HepG2 (cell line): ENCODE measurements around the gene SLC19A1. TPM values are rescaled to one million over a fixed set of nuclear protein-coding genes. Genes with fewer than 3 reads are reported as not detected.

Source experiments
- ATAC-seq: fragments of 200-7000 bp; cut with Tn5 transposase; 3 replicates; pipeline ENCODE4 v1.9.1; 2020; ENCODE audit warnings: mild to moderate bottlenecking, moderate library complexity
- BruUV-seq: library from RNA; stranded (reverse); fragments of 400-500 nt; replicated peaks from 2 replicates; lab custom pipeline; 2021; lab: Mats Ljungman, UMichigan
- CTCF ChIA-PET: fragments of 300-600 bp; formaldehyde crosslinking; extraction: SDS; loops from one replicate; lab custom pipeline; 2021; ENCODE audit warnings: low total read pairs, inconsistent platforms, low intra/inter-chr PET ratio; lab: Yijun Ruan, JAX
- POLR2A ChIA-PET: fragments of 350-600 bp; sonication (Branson Sonifier 250); formaldehyde crosslinking; loops from one replicate; lab custom pipeline; 2020; ENCODE audit warnings: antibody characterized with exemption, inconsistent platforms; lab: Yijun Ruan, JAX
- DNase-seq: peaks from one replicate; pipeline ENCODE4 v3.0.0-alpha.2; 2015; ENCODE audit warnings: low spot score
- FAIRE-seq: peaks from 3 replicates; lab custom pipeline; 2011; peaks lifted over from hg19 to GRCh38; lab: Jason Lieb, UNC
- H2AFZ ChIP-seq: one replicate; pipeline ENCODE4 v1.6.1; 2011; ENCODE audit warnings: low read length, inconsistent platforms
- H3K27ac ChIP-seq: fragments of 300-600 bp; 3 replicates; pipeline ENCODE4 v1.8.0; 2011; ENCODE audit warnings: mixed run types, mild to moderate bottlenecking, mixed read lengths, low read length, inconsistent platforms; ENCODE audit not compliant: insufficient read depth; ENCODE audit errors: extremely low read length
- H3K27me3 ChIP-seq, 2 experiments: fragments of 200-600 bp in 1 of 2; 2 replicates in 1 of 2; 3 replicates in 1 of 2; pipeline versions ENCODE4 v1.6.0 to v1.8.0; 2011; ENCODE audit warnings: low read length in 2 of 2, mild to moderate bottlenecking in 2 of 2, moderate library complexity in 2 of 2, inconsistent platforms in 1 of 2; ENCODE audit not compliant: insufficient read depth in 2 of 2, control insufficient read depth in 1 of 2
- H3K36me3 ChIP-seq, 2 experiments: fragments of 200-600 bp in 1 of 2; replicated peaks in 1 of 2; 2 replicates in 1 of 2; 3 replicates in 1 of 2; pipeline versions ENCODE4 v1.5.1 to v1.8.0; 2011; ENCODE audit warnings: low read length in 2 of 2, inconsistent platforms in 1 of 2; ENCODE audit not compliant: insufficient read depth in 2 of 2, control insufficient read depth in 1 of 2
- H3K4me1 ChIP-seq: 2 replicates; pipeline ENCODE4 v1.5.1; 2012; ENCODE audit warnings: low read length, inconsistent platforms; ENCODE audit not compliant: insufficient read depth
- H3K4me2 ChIP-seq: 2 replicates; pipeline ENCODE4 v1.6.0; 2011; ENCODE audit warnings: low read depth, low read length, inconsistent platforms
- H3K4me3 ChIP-seq, 3 experiments: fragments of 200-600 bp in 1 of 3; sonication (generic), shearing (Covaris generic) in 1 of 3; replicated peaks in 1 of 3; 2 replicates each; pipeline ENCODE4 v1.5.1; 2011 to 2016; ENCODE audit warnings: low read length in 3 of 3, inconsistent platforms in 2 of 3, low read depth in 2 of 3, mild to moderate bottlenecking in 2 of 3, control low read depth in 1 of 3, mixed read lengths in 1 of 3; ENCODE audit not compliant: insufficient read depth in 1 of 3
- H3K79me2 ChIP-seq: one replicate; pipeline ENCODE4 v1.6.1; 2011; ENCODE audit warnings: low read length, inconsistent platforms; ENCODE audit not compliant: insufficient read depth
- H3K9ac ChIP-seq: 2 replicates; pipeline ENCODE4 v1.6.0; 2011; ENCODE audit warnings: mild to moderate bottlenecking, low read depth, low read length, inconsistent platforms; ENCODE audit not compliant: insufficient read depth
- H3K9me3 ChIP-seq: 2 replicates; pipeline ENCODE4 v1.5.1; 2012; ENCODE audit warnings: mild to moderate bottlenecking, low read length
- H4K20me1 ChIP-seq: 2 replicates; pipeline ENCODE4 v1.6.0; 2011; ENCODE audit warnings: inconsistent platforms, mild to moderate bottlenecking, low read length, moderate library complexity; ENCODE audit not compliant: insufficient read depth
- AGO2 ChIP-seq: fragments of 200-400 bp; formaldehyde crosslinking; optimal IDR thresholded peaks from 2 replicates; pipeline ENCODE3; 2017; ENCODE audit warnings: mild to moderate bottlenecking, low read depth, low read length, moderate library complexity
- ATF4 ChIP-seq, 2 experiments: fragments of 450-650 bp in 1 of 2; sonication (generic) in 1 of 2; formaldehyde crosslinking; IDR thresholded peaks; 2 replicates each; pipeline versions ENCODE4 v1.5.0 to v1.8.0; 2020 to 2022; ENCODE audit warnings: mild to moderate bottlenecking in 1 of 2, missing genetic modification reagents in 1 of 2
- RBFOX2 ChIP-seq: fragments of 200-400 bp; formaldehyde crosslinking; IDR thresholded peaks from 2 replicates; pipeline ENCODE4 v1.6.1; 2017; ENCODE audit warnings: low read depth, mild to moderate bottlenecking, low read length
- RBM22 ChIP-seq: fragments of 200-400 bp; formaldehyde crosslinking; optimal IDR thresholded peaks from 2 replicates; pipeline ENCODE3; 2017; ENCODE audit warnings: mild to moderate bottlenecking, low read length, moderate library complexity
- SCMH1 ChIP-seq: sonication (generic); formaldehyde crosslinking; IDR thresholded peaks from 2 replicates; pipeline ENCODE4 v1.9.0; 2021; ENCODE audit warnings: missing genetic modification reagents, mild to moderate bottlenecking, borderline replicate concordance
- WGBS: methylation state at CpG from one replicate; pipeline ENCODE4 v1.1.6; 2017; ENCODE audit warnings: low lambda C conversion rate; 5-methylcytosine and 5-hydroxymethylcytosine counted together
- in situ Hi-C: cut with HindIII; loops from 2 replicates; pipeline ENCODE4 v1.10.0; 2017; ENCODE audit warnings: low pct_unique_long_range_greater_than_20kb; ENCODE audit not compliant: extremely low pct_ligation_motif_present
- intact Hi-C: fragments of 100-400 bp; cut with micrococcal nuclease; formaldehyde crosslinking; loops from one replicate; pipeline ENCODE4 v1.10.0; 2022; ENCODE audit not compliant: unreplicated experiment
- polyA plus RNA-seq, 8 experiments: library from polyadenylated mRNA; depleted of rRNA in 3 of 8; stranded (reverse) in 7 of 8; unstranded in 1 of 8; fragments of >200 nt; fragmentation: Illumina TruSeq in 4 of 8; extraction: Trizol in 4 of 8; gene quantifications; 2 replicates each; pipeline versions ENCODE4 v1.2.1 to v1.2.3, GENCODE V29; 2011 to 2016; ENCODE audit warnings: low read depth in 4 of 8, missing spikeins in 1 of 8, mixed read lengths in 1 of 8; ENCODE audit not compliant: insufficient read depth in 1 of 8
- total RNA-seq, 5 experiments: library from RNA; depleted of rRNA; stranded (reverse); fragments of >200 nt; fragmentation: Illumina TruSeq; extraction: Trizol; gene quantifications; 2 replicates each; pipeline ENCODE4 v1.2.3, GENCODE V29; 2016; ENCODE audit warnings: low read depth in 1 of 5

The SLC19A1 gene
- total and polyA plus RNA-seq, 2 of the 13 experiments (the other 11 are each of a cell fraction or from before 2014, with no cell fraction given) = 21.8 to 23.0 TPM

GRCh38 chr21:45475797-45476570, 66.3 kb downstream of the SLC19A1 start:
- Histone ChIP-seq H3K4me3 (no peak overlapping the region), H3K79me2 (peaks cover 19% of the 10 kb centered on the region), H3K27ac (no peak overlapping the region), H4K20me1 (no peaks in the 10 kb centered on the region), H3K27me3 (no peaks in the 10 kb centered on the region), H3K36me3 (peaks cover 22 to 52% of the 10 kb centered on the region in 2 experiments), H2AFZ (no peak overlapping the region), H3K4me1 (peaks cover 33% of the 10 kb centered on the region), H3K9ac (no peak overlapping the region)
- 95% methylated on average over 49 of the region's 53 CpGs for WGBS
- CTCF ChIA-PET = no interaction called here
- no peak for ATAC-seq
- DNase-seq = no peak
- in situ Hi-C loops = no loop called here
- BruUV-seq = no TSS peak
- POLR2A ChIA-PET = no interaction called here
- no peak for FAIRE-seq
- TF ChIP-seq SCMH1 (no peak), AGO2 (peak; percentile 72), RBM22 (peak; percentile 9), ATF4 (CRISPR knock-in tag; IDR thresholded peaks at IDR 0.05) (no peak), RBFOX2 (0 out of 2 replicates have a peak, but pooled peaks have one; percentile 31)
- TF ChIP-seq, all 625 proteins: peak for 3
- intact Hi-C loops = no loop called here
- no peaks in the 10 kb centered on the region for H3K9me3 ChIP-seq
- H3K4me2 ChIP-seq = no peak overlapping the region
